IMR-90 (cell line): ENCODE results near the gene RBP4. TPM values are rescaled to one million over a fixed set of nuclear protein-coding genes. Genes with fewer than 3 reads are reported as not detected.

Experiments
- ATAC-seq: fragments of 200-7000 bp; cut with Tn5 transposase; 2 replicates; pipeline ENCODE4 v1.9.1; 2020; ENCODE audit warnings: low read depth, mild to moderate bottlenecking, moderate library complexity
- BruUV-seq: library from RNA; stranded (reverse); fragments of 400-500 nt; replicated peaks from 2 replicates; lab custom pipeline; 2021; lab: Mats Ljungman, UMichigan
- CTCF ChIA-PET: fragments of 300-600 bp; formaldehyde crosslinking; extraction: SDS; loops from one replicate; lab custom pipeline; 2021; ENCODE audit warnings: antibody characterized with exemption; lab: Yijun Ruan, JAX
- POLR2A ChIA-PET: fragments of 300-600 bp; sonication (Branson Sonifier 250); formaldehyde crosslinking; loops from one replicate; lab custom pipeline; 2022; ENCODE audit warnings: antibody characterized with exemption; ENCODE audit not compliant: unreplicated experiment; lab: Charles Lee
- DNase-seq: peaks from one replicate; pipeline ENCODE4 v3.0.0; 2013
- H2AFZ ChIP-seq: replicated peaks from 2 replicates; pipeline ENCODE3; 2013; ENCODE audit warnings: low read length, mild to moderate bottlenecking; ENCODE audit not compliant: poor library complexity
- H2AK5ac ChIP-seq: 2 replicates; pipeline ENCODE4 v1.6.1; 2013; ENCODE audit warnings: low read depth, low read length, inconsistent platforms
- H2AK9ac ChIP-seq: replicated peaks from 2 replicates; pipeline ENCODE3; 2013; ENCODE audit warnings: mild to moderate bottlenecking, low read depth, low read length, moderate library complexity; ENCODE audit not compliant: poor library complexity
- H2BK120ac ChIP-seq: 2 replicates; pipeline ENCODE4 v1.6.1; 2013; ENCODE audit warnings: low read depth, low read length, inconsistent platforms
- H2BK15ac ChIP-seq: 3 replicates; pipeline ENCODE4 v1.6.1; 2013; ENCODE audit warnings: low read depth, low read length, inconsistent platforms
- H2BK20ac ChIP-seq: 2 replicates; pipeline ENCODE4 v1.6.1; 2013; ENCODE audit warnings: low read depth, mild to moderate bottlenecking, inconsistent platforms, low read length, moderate library complexity
- H2BK5ac ChIP-seq: 2 replicates; pipeline ENCODE4 v1.6.1; 2013; ENCODE audit warnings: mild to moderate bottlenecking, low read depth, low read length, inconsistent platforms; ENCODE audit not compliant: poor library complexity, severe bottlenecking
- H3K14ac ChIP-seq: replicated peaks from 2 replicates; pipeline ENCODE4 v1.6.1; 2013; ENCODE audit warnings: low read depth, low read length, inconsistent platforms
- H3K18ac ChIP-seq: 2 replicates; pipeline ENCODE4 v1.6.1; 2013; ENCODE audit warnings: low read depth, low read length, control low read depth
- H3K23ac ChIP-seq: 2 replicates; pipeline ENCODE4 v1.6.1; 2013; ENCODE audit warnings: low read depth, low read length, inconsistent platforms
- H3K27ac ChIP-seq: 2 replicates; pipeline ENCODE4 v1.5.1; 2013; ENCODE audit warnings: mild to moderate bottlenecking, control low read depth, low read length; ENCODE audit not compliant: insufficient read depth
- H3K27me3 ChIP-seq: 2 replicates; pipeline ENCODE4 v1.6.1; 2013; ENCODE audit warnings: low read length; ENCODE audit not compliant: control insufficient read depth, insufficient read depth
- H3K36me3 ChIP-seq: 2 replicates; pipeline ENCODE4 v1.6.1; 2013; ENCODE audit warnings: low read length, mixed read lengths; ENCODE audit not compliant: control insufficient read depth, insufficient read depth
- H3K4ac ChIP-seq: 2 replicates; pipeline ENCODE4 v1.6.1; 2013; ENCODE audit warnings: low read depth, low read length, inconsistent platforms
- H3K4me1 ChIP-seq: 2 replicates; pipeline ENCODE4 v1.6.1; 2013; ENCODE audit warnings: low read length, mixed read lengths; ENCODE audit not compliant: control insufficient read depth, insufficient read depth
- H3K4me2 ChIP-seq: 2 replicates; pipeline ENCODE4 v1.6.1; 2013; ENCODE audit warnings: low read depth, mild to moderate bottlenecking, control low read depth, low read length, moderate library complexity
- H3K4me3 ChIP-seq: 2 replicates; pipeline ENCODE4 v1.5.1; 2013; ENCODE audit warnings: low read depth, mild to moderate bottlenecking, control low read depth, low read length, moderate library complexity; ENCODE audit not compliant: insufficient read depth
- H3K56ac ChIP-seq: 2 replicates; pipeline ENCODE4 v1.6.1; 2013; ENCODE audit warnings: low read length, inconsistent platforms; ENCODE audit not compliant: insufficient read depth; ENCODE audit errors: extremely low read depth
- H3K79me1 ChIP-seq, 2 experiments: 2 replicates each; pipeline ENCODE4 v1.6.1; 2013; ENCODE audit warnings: low read length in 2 of 2, inconsistent platforms in 1 of 2, low read depth in 1 of 2
- H3K9ac ChIP-seq: 2 replicates; pipeline ENCODE4 v1.6.1; 2013; ENCODE audit warnings: low read depth, low read length, control low read depth
- H3K9me1 ChIP-seq: 2 replicates; pipeline ENCODE4 v1.6.1; 2013; ENCODE audit warnings: low read length, inconsistent platforms; ENCODE audit not compliant: insufficient read depth
- H3K9me3 ChIP-seq: 2 replicates; pipeline ENCODE4 v1.6.1; 2013; ENCODE audit warnings: low read length; ENCODE audit not compliant: control insufficient read depth, insufficient read depth
- H4K20me1 ChIP-seq: 2 replicates; pipeline ENCODE4 v1.6.1; 2013; ENCODE audit warnings: low read length, inconsistent platforms; ENCODE audit not compliant: insufficient read depth
- H4K5ac ChIP-seq: 2 replicates; pipeline ENCODE4 v1.6.1; 2013; ENCODE audit warnings: mild to moderate bottlenecking, low read depth, low read length, control low read depth
- H4K8ac ChIP-seq, 2 experiments: 2 replicates each; pipeline ENCODE4 v1.6.1; 2013; ENCODE audit warnings: low read depth in 2 of 2, low read length in 2 of 2, control low read depth in 1 of 2, inconsistent platforms in 1 of 2
- H4K91ac ChIP-seq: 2 replicates; pipeline ENCODE4 v1.6.1; 2013; ENCODE audit warnings: low read depth, low read length, inconsistent platforms; ENCODE audit not compliant: insufficient read depth
- BHLHE40 ChIP-seq: fragments of 150-350 bp; IDR thresholded peaks from 2 replicates; pipeline ENCODE4 v1.6.1; 2016; ENCODE audit warnings: mild to moderate bottlenecking, low read depth, low read length
- CHD1 ChIP-seq: IDR thresholded peaks from 2 replicates; pipeline ENCODE4 v1.6.1; 2012; ENCODE audit warnings: low read depth, low read length, improper control_type of control experiment
- CTCF ChIP-seq: conservative IDR thresholded peaks from 2 replicates; pipeline ENCODE4 v1.5.1; 2012; ENCODE audit warnings: mild to moderate bottlenecking, low read depth, low read length, improper control_type of control experiment
- MXI1 ChIP-seq: IDR thresholded peaks from 2 replicates; pipeline ENCODE4 v1.6.1; 2012; ENCODE audit warnings: low read depth, mild to moderate bottlenecking, low read length, moderate library complexity, borderline replicate concordance
- RAD21 ChIP-seq: IDR thresholded peaks from 2 replicates; pipeline ENCODE4 v1.6.1; 2012; ENCODE audit warnings: low read length, improper control_type of control experiment
- RFX5 ChIP-seq: IDR thresholded peaks from 2 replicates; pipeline ENCODE4 v1.8.0; 2012; ENCODE audit warnings: low read depth, mild to moderate bottlenecking, low read length, moderate library complexity
- WGBS, 2 experiments: methylation state at CpG; one replicate each; pipeline versions ENCODE4 v1.1.5 to v1.1.7; 2013; ENCODE audit warnings: missing lambda C conversion rate in 2 of 2; ENCODE audit not compliant: insufficient read length in 1 of 2; ENCODE audit errors: extremely low coverage in 2 of 2; 5-methylcytosine and 5-hydroxymethylcytosine counted together
- dilution Hi-C: fragments of 300-500 bp; cut with HindIII; formaldehyde crosslinking; loops from one replicate; pipeline ENCODE4 v1.14.3; 2018; ENCODE audit warnings: low sequenced_read_pairs; ENCODE audit not compliant: unreplicated experiment
- in situ Hi-C: fragments of 300-500 bp; cut with MboI; formaldehyde crosslinking; loops from 3 replicates; pipeline ENCODE4 v1.14.3; 2019; ENCODE audit warnings: low sequenced_read_pairs, inconsistent platforms, mixed read lengths
- intact Hi-C: fragments of 100-400 bp; cut with micrococcal nuclease; formaldehyde crosslinking; loops from 2 replicates; pipeline ENCODE4 v1.10.0; 2022
- polyA plus RNA-seq, 3 experiments: library from polyadenylated mRNA; depleted of rRNA; stranded (reverse); fragments of >200 nt; gene quantifications; 2 replicates each; pipeline ENCODE4 v1.2.3, GENCODE V29; 2012; ENCODE audit warnings: low replicate concordance in 1 of 3
- total RNA-seq: library from RNA; depleted of rRNA; stranded (reverse); fragments of >200 nt; gene quantifications from 2 replicates; pipeline ENCODE4 v1.2.3, GENCODE V29; 2012

RBP4 gene
- total and polyA plus RNA-seq, 2 of the 4 experiments (the other 2 are of a cell fraction), result not detected

GRCh38 chr10:93629647-93630305 lies 28.7 kb upstream of the RBP4 start:
- Histone ChIP-seq H3K36me3 (no peaks in the 10 kb centered on the region), H3K27me3 (peaks cover 14% of the 10 kb centered on the region), H3K4ac (no peak overlapping the region), H3K27ac (no peak overlapping the region), H3K9me1 (no peaks in the 10 kb centered on the region), H4K91ac (no peak overlapping the region), H4K20me1 (no peaks in the 10 kb centered on the region), H2BK5ac (no peak overlapping the region), H3K79me1 (no peaks in the 10 kb centered on the region), H2AK5ac (no peak overlapping the region), H4K5ac (no peak overlapping the region), H2BK120ac (no peak overlapping the region), H3K4me2 (no peak overlapping the region), H3K23ac (no peak overlapping the region), H3K56ac (no peak overlapping the region), H4K8ac (no peak overlapping the region), H3K18ac (no peak overlapping the region), H3K14ac (no peak overlapping the region), H2AK9ac (no peak overlapping the region), H3K9ac (no peak overlapping the region), H3K4me1 (no peaks in the 10 kb centered on the region), H2BK15ac (no peak overlapping the region), H3K9me3 (no peaks in the 10 kb centered on the region), H3K4me3 (no peak overlapping the region), H2AFZ (no peak overlapping the region), H2BK20ac (no peak overlapping the region)
- no peak for TF ChIP-seq CTCF
- no peak for TF ChIP-seq RFX5
- no peak for TF ChIP-seq BHLHE40
- no peak for TF ChIP-seq RAD21
- no peak for TF ChIP-seq CHD1
- no peak for TF ChIP-seq MXI1
- POLR2A ChIA-PET, result no interaction called here
- CTCF ChIA-PET, result no interaction called here
- no TSS peak for BruUV-seq
- in situ Hi-C loops (no loop called here), intact Hi-C loops (no loop called here), dilution Hi-C loops (no loop called here)
- no CpG with 5 or more reads among the region's 7 CpGs for WGBS, 2 experiments
- ATAC-seq (no peak), DNase-seq (no peak)
